GM12878 (cell line): ENCODE results near the gene C16orf78. TPM values are rescaled to one million over a fixed set of nuclear protein-coding genes. Genes with fewer than 3 reads are reported as not detected.

Experiments
- ATAC-seq: fragments of 200-7000 bp; cut with Tn5 transposase; 3 replicates; pipeline ENCODE4 v1.9.1; 2020; ENCODE audit warnings: mild to moderate bottlenecking, moderate library complexity
- BruUV-seq: library from RNA; stranded (reverse); fragments of 400-500 nt; replicated peaks from 2 replicates; lab custom pipeline; 2021; lab: Mats Ljungman, UMichigan
- CTCF ChIA-PET: fragments of 300-600 bp; sonication (Branson Sonifier 250); formaldehyde crosslinking; extraction: SDS; loops from one replicate; lab custom pipeline; 2021; ENCODE audit warnings: inconsistent platforms; lab: Yijun Ruan, JAX
- POLR2A ChIA-PET: fragments of 350-600 bp; formaldehyde crosslinking; extraction: SDS; loops from one replicate; lab custom pipeline; 2021; ENCODE audit warnings: inconsistent platforms; lab: Charles Lee
- RAD21 ChIA-PET: fragments of 300-600 bp; sonication (Branson Sonifier 250); formaldehyde crosslinking; loops from one replicate; lab custom pipeline; 2023; ENCODE audit warnings: antibody characterized with exemption; ENCODE audit not compliant: unreplicated experiment; lab: Charles Lee
- SMC1A ChIA-PET: fragments of 300-600 bp; sonication (Branson Sonifier 250); formaldehyde crosslinking; loops from one replicate; lab custom pipeline; 2023; ENCODE audit not compliant: unreplicated experiment, uncharacterized antibody; lab: Charles Lee
- DNase-seq: peaks from one replicate; pipeline ENCODE4 v3.0.0-alpha.2; 2011; ENCODE audit warnings: low read depth, low spot score
- FAIRE-seq: peaks from 3 replicates; lab custom pipeline; 2011; peaks lifted over from hg19 to GRCh38; lab: Jason Lieb, UNC
- H2AFZ ChIP-seq: 2 replicates; pipeline ENCODE4 v1.6.0; 2011; ENCODE audit warnings: low read depth, low read length, control low read depth; ENCODE audit not compliant: control insufficient read depth
- H3K27ac ChIP-seq: 2 replicates; pipeline ENCODE4 v1.5.1; 2011; ENCODE audit warnings: control low read depth; ENCODE audit not compliant: control insufficient read depth, insufficient read depth
- H3K27me3 ChIP-seq, 2 experiments: replicated peaks in 1 of 2; 2 replicates each; pipeline versions ENCODE4 v1.6.0 to v1.6.1; 2011; ENCODE audit warnings: low read length in 1 of 2; ENCODE audit not compliant: control insufficient read depth in 2 of 2, insufficient read depth in 2 of 2
- H3K36me3 ChIP-seq, 2 experiments: 2 replicates each; pipeline ENCODE4 v1.5.1; 2011; ENCODE audit warnings: low read length in 1 of 2; ENCODE audit not compliant: control insufficient read depth in 2 of 2, insufficient read depth in 2 of 2
- H3K4me1 ChIP-seq: 2 replicates; pipeline ENCODE4 v1.6.1; 2011; ENCODE audit warnings: mild to moderate bottlenecking, low read length, moderate library complexity, mixed read lengths; ENCODE audit not compliant: control insufficient read depth, insufficient read depth
- H3K4me2 ChIP-seq: 2 replicates; pipeline ENCODE4 v1.6.0; 2011; ENCODE audit warnings: control low read depth; ENCODE audit not compliant: control insufficient read depth, insufficient read depth
- H3K4me3 ChIP-seq: fragments of 200-600 bp; sonication (generic); 2 replicates; pipeline ENCODE4 v1.5.1; 2016
- H3K79me2 ChIP-seq: 2 replicates; pipeline ENCODE4 v1.6.0; 2011; ENCODE audit warnings: low read length; ENCODE audit not compliant: control insufficient read depth, insufficient read depth
- H3K9ac ChIP-seq: 2 replicates; pipeline ENCODE4 v1.8.0; 2011; ENCODE audit warnings: low read length, control low read depth, mixed read lengths; ENCODE audit not compliant: control insufficient read depth, insufficient read depth
- H3K9me3 ChIP-seq: replicated peaks from 3 replicates; pipeline ENCODE4 v1.5.1; 2011; ENCODE audit warnings: mild to moderate bottlenecking, low read length; ENCODE audit not compliant: control insufficient read depth, insufficient read depth
- H4K20me1 ChIP-seq: 2 replicates; pipeline ENCODE4 v1.6.0; 2011; ENCODE audit not compliant: control insufficient read depth, insufficient read depth
- BACH1 ChIP-seq: fragments of 450-650 bp; IDR thresholded peaks from 2 replicates; pipeline ENCODE4 v1.6.1; 2017; ENCODE audit warnings: mild to moderate bottlenecking, borderline replicate concordance
- DPF2 ChIP-seq: fragments of 450-650 bp; IDR thresholded peaks from 2 replicates; pipeline ENCODE4 v1.6.1; 2017; ENCODE audit warnings: mild to moderate bottlenecking
- HDAC6 ChIP-seq: fragments of 200-600 bp; sonication (generic); IDR thresholded peaks from one replicate; pipeline ENCODE4 v1.8.0; 2017; ENCODE audit warnings: antibody characterized with exemption; ENCODE audit not compliant: unreplicated experiment
- HDGF ChIP-seq: fragments of 450-650 bp; IDR thresholded peaks from 2 replicates; pipeline ENCODE4 v1.6.1; 2016; ENCODE audit warnings: antibody characterized with exemption
- IRF5 ChIP-seq: fragments of 450-650 bp; IDR thresholded peaks from 2 replicates; pipeline ENCODE4 v1.6.1; 2017; ENCODE audit warnings: borderline replicate concordance
- KLF5 ChIP-seq: fragments of 450-650 bp; IDR thresholded peaks from 2 replicates; pipeline ENCODE4 v1.6.1; 2014; ENCODE audit warnings: mild to moderate bottlenecking; ENCODE audit not compliant: partially characterized antibody
- NBN ChIP-seq: fragments of 450-650 bp; IDR thresholded peaks from 2 replicates; pipeline ENCODE4 v1.6.1; 2016
- NR2C2 ChIP-seq: IDR thresholded peaks from 2 replicates; pipeline ENCODE4 v1.6.1; 2011; ENCODE audit warnings: borderline replicate concordance, low read depth; ENCODE audit not compliant: control insufficient read depth, insufficient read length
- SKIL ChIP-seq: fragments of 450-650 bp; IDR thresholded peaks from 2 replicates; pipeline ENCODE4 v1.6.1; 2017; ENCODE audit warnings: mild to moderate bottlenecking, low read depth, inconsistent platforms; ENCODE audit not compliant: poor library complexity, severe bottlenecking
- SP1 ChIP-seq: IDR thresholded peaks from one replicate; pipeline ENCODE4 v1.6.1; 2011; ENCODE audit warnings: low read depth, low read length
- STAT3 ChIP-seq: IDR thresholded peaks from 2 replicates; pipeline ENCODE4 v1.6.1; 2011; ENCODE audit warnings: low read depth, low read length, improper control_type of control experiment
- TCF3 ChIP-seq: IDR thresholded peaks from 2 replicates; pipeline ENCODE4 v1.6.1; 2012; ENCODE audit warnings: low read depth, mild to moderate bottlenecking, low read length, borderline replicate concordance; ENCODE audit not compliant: insufficient read depth
- ZBTB11 ChIP-seq: fragments of 450-650 bp; formaldehyde crosslinking; IDR thresholded peaks from 2 replicates; pipeline ENCODE4 v1.5.0; 2022; ENCODE audit warnings: mild to moderate bottlenecking, missing genetic modification characterization
- ZNF24 ChIP-seq: fragments of 450-650 bp; IDR thresholded peaks from 2 replicates; pipeline ENCODE4 v1.6.1; 2017; ENCODE audit warnings: antibody characterized with exemption, mild to moderate bottlenecking
- ZZZ3 ChIP-seq: IDR thresholded peaks from 2 replicates; pipeline ENCODE4 v1.6.1; 2011; ENCODE audit warnings: low read depth; ENCODE audit not compliant: control insufficient read depth, insufficient read length
- WGBS: methylation state at CpG from one replicate; pipeline ENCODE4 v1.1.6; 2016; ENCODE audit warnings: low lambda C conversion rate; ENCODE audit not compliant: insufficient replicate concordance, insufficient coverage; ENCODE audit errors: missing lambda C conversion rate; 5-methylcytosine and 5-hydroxymethylcytosine counted together
- in situ Hi-C: fragments of 300-500 bp; cut with MboI; formaldehyde crosslinking; loops from 9 replicates; pipeline ENCODE4 v1.14.3; 2018; ENCODE audit warnings: mixed read lengths
- intact Hi-C: fragments of 100-400 bp; cut with micrococcal nuclease; formaldehyde crosslinking; loops from one replicate; pipeline ENCODE4 v1.14.2; 2022; ENCODE audit not compliant: unreplicated experiment
- polyA plus RNA-seq, 11 experiments: library from polyadenylated mRNA; depleted of rRNA in 4 of 11; unstranded in 6 of 11; stranded (reverse) in 5 of 11; fragments of >200 nt; fragmentation: Nextera tagmentation in 4 of 11; fragmentation: Illumina TruSeq in 1 of 11; extraction: Ambion mirVana in 4 of 11; extraction: Trizol in 1 of 11; gene quantifications; 1 replicate in 1 of 11; 2 replicates in 10 of 11; pipeline versions ENCODE4 v1.2.1 to v1.2.3, GENCODE V29; 2011 to 2016; ENCODE audit warnings: inconsistent platforms in 2 of 11, missing spikeins in 2 of 11, low read depth in 1 of 11
- total RNA-seq, 4 experiments: library from RNA; depleted of rRNA in 3 of 4; stranded (reverse); fragments of >200 nt in 3 of 4; fragmentation: Illumina TruSeq in 1 of 4; extraction: Trizol in 1 of 4; gene quantifications; 2 replicates each; pipeline versions ENCODE4 v1.2.1 to v1.2.3, GENCODE V29; 2013 to 2021

C16orf78 gene
- total and polyA plus RNA-seq, 10 of the 15 experiments (the other 5 are each of a cell fraction or from before 2014, with no cell fraction given): not detected

GRCh38 chr16:49415083-49415482 lies 41.5 kb downstream of the C16orf78 start (continued):
- no peak for TF ChIP-seq IRF5
- no peak for TF ChIP-seq TCF3

GRCh38 chr16:49416001-49416675 lies 42.5 kb downstream of the C16orf78 start:
- in situ Hi-C loops: loop anchor here (10.0 kb wide), 1 partner anchor 179 kb away; no protein-coding TSS in a partner anchor
- DNase-seq: no peak
- H3K4me2 ChIP-seq: no peak overlapping the region
- WGBS: 33% methylated on average over 15 of the region's 15 CpGs
- no peaks in the 10 kb centered on the region for H3K36me3 ChIP-seq
- RAD21 ChIA-PET: no interaction called here
- SMC1A ChIA-PET: no interaction called here
- H3K9me3 ChIP-seq: no peaks in the 10 kb centered on the region
- POLR2A ChIA-PET: no interaction called here
- H3K27me3 ChIP-seq: peaks cover 1 to 4% of the 10 kb centered on the region in 2 experiments; a peak in 3 of 4 replicates
- no peaks in the 10 kb centered on the region for H3K79me2 ChIP-seq
- H3K4me3 ChIP-seq: no peak overlapping the region
- CTCF ChIA-PET: no interaction called here
- H3K9ac ChIP-seq: no peak overlapping the region
- TF ChIP-seq SP1 (no peak), HDAC6 (no peak), HDGF (no peak), DPF2 (no peak), ZZZ3 (no peak), NBN (no peak), ZNF24 (no peak), ZBTB11 (CRISPR knock-in tag) (no peak), SKIL (no peak), STAT3 (no peak), BACH1 (no peak), NR2C2 (no peak), KLF5 (no peak)
- no TSS peak for BruUV-seq
- intact Hi-C loops: no loop called here
- FAIRE-seq: no peak
- no peak for ATAC-seq
- no peaks in the 10 kb centered on the region for H4K20me1 ChIP-seq
- H3K4me1 ChIP-seq: no peaks in the 10 kb centered on the region
- no peak overlapping the region for H2AFZ ChIP-seq
- no peak overlapping the region for H3K27ac ChIP-seq
